DMS53 treated with DMSO at 0.1 percent for 48 hours (cell line): ENCODE data around the gene TTC34.

ENCODE experiments used
- DNase-seq: peaks from one replicate; lab custom pipeline; 2025; ENCODE audit not compliant: unreplicated experiment; lab: John Stamatoyannopoulos, UW

TTC34 gene

GRCh38 chr1:2643414-2644077 lies 157.9 kb downstream of the TTC34 start:
- DNase-seq, result no peak

GRCh38 chr1:2642560-2643413 lies 158.7 kb downstream of the TTC34 start:
- peak; percentile 34 for DNase-seq

GRCh38 chr1:2642131-2642559 lies 159.3 kb downstream of the TTC34 start:
- DNase-seq, result no peak

- no peak for DNase-seq
These were observed 159.9 kb downstream of the TTC34 start for GRCh38 chr1:2641381-2642130.

- no peak for DNase-seq
These were observed 160.9 kb downstream of the TTC34 start for GRCh38 chr1:2640626-2641025.

GRCh38 chr1:2639607-2640521 lies 161.6 kb downstream of the TTC34 start:
- DNase-seq, result no peak

- DNase-seq, result no peak
These were observed 162.3 kb downstream of the TTC34 start for GRCh38 chr1:2639203-2639602.

GRCh38 chr1:2638466-2639115 lies 162.9 kb downstream of the TTC34 start:
- DNase-seq, result no peak

- DNase-seq, result no peak
These were observed 163.9 kb downstream of the TTC34 start for GRCh38 chr1:2637442-2638145.

- no peak for DNase-seq
These were observed 164.8 kb downstream of the TTC34 start for GRCh38 chr1:2636733-2637132.

- DNase-seq, result no peak
These were observed 166.0 kb downstream of the TTC34 start for GRCh38 chr1:2635361-2636010.

- no peak for DNase-seq
These were observed 167.5 kb downstream of the TTC34 start for GRCh38 chr1:2633936-2634491.

GRCh38 chr1:2633366-2633935 lies 168.0 kb downstream of the TTC34 start:
- no peak for DNase-seq

- no peak for DNase-seq
These were observed 168.7 kb downstream of the TTC34 start, which contains the start of gene MMEL1 for GRCh38 chr1:2632561-2633361. TSS of gene MMEL1 (minus strand) at chr1:2633016. CDS start at chr1:2629484, 3,532 bp downstream.

GRCh38 chr1:2632051-2632430 lies 169.5 kb downstream of the TTC34 start:
- no peak for DNase-seq

- no peak for DNase-seq
These were observed 170.1 kb downstream of the TTC34 start for GRCh38 chr1:2631136-2632050.
